ENCODE measurements around the gene RTP5. TPM values are rescaled to one million over a fixed set of nuclear protein-coding genes. Genes with fewer than 3 reads are reported as not detected.

Gene RTP5
- total and polyA plus RNA-seq, 8 donors = 0.02 to 0.19 TPM; not detected in 6

- H3K36me3 ChIP-seq = no peaks in the 10 kb centered on the region
- FAIRE-seq = no peak
- WGBS, 2 donors = 70 to 78% methylated on average over 19 to 20 of the region's 20 CpGs
- H3K27me3 ChIP-seq = no peaks in the 10 kb centered on the region
- no peaks in the 10 kb centered on the region for H3K4me1 ChIP-seq
- intact Hi-C loops (cut with DNase I) = no loop called here
- H3K27ac ChIP-seq = no peak overlapping the region
- no peak for TF ChIP-seq CTCF (IDR thresholded peaks at IDR 0.05)
- no peak overlapping the region for H3K4me3 ChIP-seq
- ATAC-seq = no peak
- H3K9me3 ChIP-seq = no peaks in the 10 kb centered on the region
- peak in 2 of 6 donors; percentile 50 to 53 for DNase-seq
These were observed 13.6 kb upstream of the RTP5 start for GRCh38 chr2:241855888-241856422.

- no peak overlapping the region for H3K4me3 ChIP-seq
- no peak overlapping the region for H3K27ac ChIP-seq
These were observed 12.4 kb upstream of the RTP5 start for GRCh38 chr2:241857041-241857541.

GRCh38 chr2:241857572-241858121, 11.9 kb upstream of the RTP5 start:
- FAIRE-seq = no peak
- peak in 3 of 6 donors; percentile 18 to 62 (median 53) for DNase-seq
- 72 to 80% methylated on average over 15 to 18 of the region's 18 CpGs for WGBS, 2 donors
- no peak overlapping the region for H3K27ac ChIP-seq
- intact Hi-C loops (cut with DNase I) = no loop called here
- no peak overlapping the region for H3K4me3 ChIP-seq
- H3K27me3 ChIP-seq = no peaks in the 10 kb centered on the region
- H3K9me3 ChIP-seq = no peaks in the 10 kb centered on the region
- TF ChIP-seq CTCF (IDR thresholded peaks at IDR 0.05) = no peak
- ATAC-seq = no peak
- H3K36me3 ChIP-seq = no peaks in the 10 kb centered on the region
- H3K4me1 ChIP-seq = no peaks in the 10 kb centered on the region

More at GRCh38 chr2:241857041-241857541, 12.4 kb upstream of the RTP5 start:
- no peak for TF ChIP-seq CTCF (IDR thresholded peaks at IDR 0.05)
- intact Hi-C loops (cut with DNase I) = no loop called here
- WGBS, 2 donors = 76 to 79% methylated on average over 26 to 27 of the region's 28 CpGs
- DNase-seq = peak in 3 of 6 donors; percentile 21 to 51 (median 44)
- FAIRE-seq = no peak
- Histone ChIP-seq H3K27me3 (no peaks in the 10 kb centered on the region), H3K9me3 (no peaks in the 10 kb centered on the region), H3K4me1 (no peaks in the 10 kb centered on the region), H3K36me3 (no peaks in the 10 kb centered on the region)
- ATAC-seq = no peak

- Histone ChIP-seq H3K27ac (peak within 1 kb of the TSS in 2 of 4 donors; percentile 33 to 63), H3K4me3 (no peak within 1 kb of the TSS), H3K9me3 (no peaks in the 10 kb centered on the region), H3K4me1 (no peaks in the 10 kb centered on the region), H3K36me3 (no peaks in the 10 kb centered on the region), H3K27me3 (peaks cover 0 to 4% (median 0%) of the 10 kb centered on the region in 4 donors)
- FAIRE-seq (no peak), DNase-seq (peak in 3 of 6 donors; percentile 56 to 80 (median 64)), ATAC-seq (peak; percentile 11 to 51 (median 40))
- 52 to 58% methylated on average over 24 to 28 of the region's 28 CpGs for WGBS, 2 donors
- intact Hi-C loops (cut with DNase I) = no loop called here
- no peak for TF ChIP-seq CTCF (IDR thresholded peaks at IDR 0.05)
These were observed 11.1 kb upstream of the RTP5 start, which contains the start of gene PDCD1 for GRCh38 chr2:241858206-241859016. TSS of gene PDCD1 (minus strand) at chr2:241858894. CDS start at chr2:241858838, 56 bp downstream.
